GM21717 (cell line): ENCODE data around the gene TOR4A.

Experiments used
- ATAC-seq: cut with Tn5 transposase; IDR thresholded peaks from one replicate; pipeline ENCODE4 v1.9.1; 2021; ENCODE audit warnings: mild to moderate bottlenecking, moderate library complexity; ENCODE audit not compliant: unreplicated experiment

Gene TOR4A

DNA sequence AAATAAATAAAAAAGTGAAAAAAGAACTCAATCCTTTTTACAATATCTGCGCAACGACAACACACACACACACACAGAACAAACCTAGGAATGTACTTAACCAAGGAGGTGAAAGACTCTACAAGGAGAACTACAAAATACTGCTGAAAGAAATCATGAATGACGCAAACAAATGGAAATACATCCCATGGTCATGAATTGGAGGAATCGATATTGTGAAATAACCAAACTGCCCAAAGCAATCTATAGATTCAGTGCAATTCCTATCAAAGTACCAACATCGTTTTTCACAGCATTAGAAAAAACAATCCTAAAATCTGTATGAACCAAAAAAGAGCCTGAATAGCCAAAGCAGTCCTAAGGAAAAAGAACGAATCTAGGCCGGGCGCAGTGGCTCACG, 54.4 kb downstream of the TOR4A start:
- ATAC-seq: no peak
